Measurements from ENCODE around the gene MARCHF11. TPM values are rescaled to one million over a fixed set of nuclear protein-coding genes. Genes with fewer than 3 reads are reported as not detected.
A peak's percentile ranks its signal among the peaks of the same experiment; 100 is the strongest.

Gene MARCHF11, protein sequence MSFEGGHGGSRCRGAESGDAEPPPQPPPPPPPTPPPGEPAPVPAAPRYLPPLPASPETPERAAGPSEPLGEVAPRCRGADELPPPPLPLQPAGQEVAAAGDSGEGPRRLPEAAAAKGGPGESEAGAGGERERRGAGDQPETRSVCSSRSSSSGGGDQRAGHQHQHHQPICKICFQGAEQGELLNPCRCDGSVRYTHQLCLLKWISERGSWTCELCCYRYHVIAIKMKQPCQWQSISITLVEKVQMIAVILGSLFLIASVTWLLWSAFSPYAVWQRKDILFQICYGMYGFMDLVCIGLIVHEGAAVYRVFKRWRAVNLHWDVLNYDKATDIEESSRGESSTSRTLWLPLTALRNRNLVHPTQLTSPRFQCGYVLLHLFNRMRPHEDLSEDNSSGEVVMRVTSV
- not detected in 2 replicates for total RNA-seq (2014; rRNA removed; shearing (Covaris generic))

DNA sequence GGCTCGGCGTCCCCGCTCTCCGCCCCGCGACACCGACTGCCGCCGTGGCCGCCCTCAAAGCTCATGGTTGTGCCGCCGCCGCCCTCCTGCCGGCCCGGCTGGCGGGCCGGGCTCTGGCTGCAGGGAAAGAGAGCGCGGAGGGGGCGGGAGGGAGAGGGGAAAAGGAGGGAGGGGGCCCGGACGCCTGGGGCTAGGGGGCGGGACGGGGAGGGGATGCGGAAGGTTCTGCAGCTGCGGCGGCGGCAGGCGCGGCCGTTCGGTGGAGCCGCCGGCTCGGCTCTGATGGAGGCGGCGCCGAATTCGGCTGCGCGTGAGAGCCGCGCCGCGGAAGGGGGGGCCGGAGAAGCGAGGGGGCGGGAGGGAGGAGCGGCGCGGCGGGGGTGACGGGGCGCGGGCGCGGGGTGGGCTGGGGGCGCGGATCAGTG is at the start of gene MARCHF11:
MARCHF11 (minus strand) TSS at position 281 of the 425 bp plus-strand sequence; CDS start at position 65, 216 bp downstream.
- no peak for DNase-seq (ENCODE audit: low read depth)

DNA sequence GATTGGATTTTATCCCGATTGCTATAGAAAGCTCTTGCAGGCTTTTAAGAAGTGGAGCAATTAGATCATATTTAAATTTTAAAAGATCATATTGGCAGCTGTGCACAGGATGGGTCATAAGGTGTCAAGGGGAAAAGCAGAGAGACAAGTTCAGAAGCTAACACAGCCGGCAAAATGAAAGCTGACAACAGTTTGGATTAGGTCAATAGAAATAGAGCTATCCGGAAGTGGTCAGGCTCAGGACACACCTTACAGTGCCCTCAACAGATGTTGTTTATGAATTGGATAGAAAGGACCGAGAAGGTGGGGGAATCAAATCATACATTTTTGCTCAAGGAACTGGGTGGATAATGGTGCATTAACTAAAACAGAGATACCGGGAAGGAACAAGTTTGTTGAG is 46.3 kb upstream of the MARCHF11 start:
- no peak for DNase-seq (ENCODE audit: low read depth)

DNA sequence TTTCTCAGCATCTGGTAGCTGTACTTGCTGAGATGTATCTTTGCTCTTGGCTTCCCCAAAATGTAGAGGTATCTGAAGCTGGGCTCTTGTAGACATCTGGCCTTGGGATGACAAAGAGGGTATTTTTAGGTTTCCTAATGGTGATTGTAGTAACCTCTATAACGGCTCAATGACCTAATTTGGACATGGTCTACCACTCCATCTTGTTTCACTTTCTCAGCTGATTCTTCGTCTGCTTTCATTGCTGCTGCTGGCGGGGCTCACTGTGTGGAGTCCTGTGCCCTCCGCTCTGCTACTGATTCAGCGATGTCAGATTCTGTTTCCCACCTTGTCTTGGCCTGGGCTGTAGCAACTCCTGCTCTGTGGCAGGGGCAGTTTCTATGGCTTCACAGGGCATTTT is 12.7 kb upstream of the MARCHF11 start:
- no peak for DNase-seq (ENCODE audit: low read depth)

DNA sequence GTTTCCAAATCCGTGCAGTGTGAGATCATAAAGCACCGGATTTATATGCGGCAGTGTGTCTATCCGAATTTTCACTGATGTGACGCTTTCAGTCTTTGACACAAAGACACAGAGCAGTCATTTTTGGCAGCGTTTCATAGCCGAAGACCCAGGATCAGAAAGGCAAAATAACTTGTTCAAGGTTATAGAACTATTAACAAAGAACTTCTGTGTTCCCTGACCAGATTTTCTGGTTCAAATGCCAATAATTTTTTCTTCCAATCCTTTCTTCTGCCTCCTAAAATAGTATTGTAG is 1.1 kb upstream of the MARCHF11 start:
- no peak for DNase-seq (ENCODE audit: low read depth)

DNA sequence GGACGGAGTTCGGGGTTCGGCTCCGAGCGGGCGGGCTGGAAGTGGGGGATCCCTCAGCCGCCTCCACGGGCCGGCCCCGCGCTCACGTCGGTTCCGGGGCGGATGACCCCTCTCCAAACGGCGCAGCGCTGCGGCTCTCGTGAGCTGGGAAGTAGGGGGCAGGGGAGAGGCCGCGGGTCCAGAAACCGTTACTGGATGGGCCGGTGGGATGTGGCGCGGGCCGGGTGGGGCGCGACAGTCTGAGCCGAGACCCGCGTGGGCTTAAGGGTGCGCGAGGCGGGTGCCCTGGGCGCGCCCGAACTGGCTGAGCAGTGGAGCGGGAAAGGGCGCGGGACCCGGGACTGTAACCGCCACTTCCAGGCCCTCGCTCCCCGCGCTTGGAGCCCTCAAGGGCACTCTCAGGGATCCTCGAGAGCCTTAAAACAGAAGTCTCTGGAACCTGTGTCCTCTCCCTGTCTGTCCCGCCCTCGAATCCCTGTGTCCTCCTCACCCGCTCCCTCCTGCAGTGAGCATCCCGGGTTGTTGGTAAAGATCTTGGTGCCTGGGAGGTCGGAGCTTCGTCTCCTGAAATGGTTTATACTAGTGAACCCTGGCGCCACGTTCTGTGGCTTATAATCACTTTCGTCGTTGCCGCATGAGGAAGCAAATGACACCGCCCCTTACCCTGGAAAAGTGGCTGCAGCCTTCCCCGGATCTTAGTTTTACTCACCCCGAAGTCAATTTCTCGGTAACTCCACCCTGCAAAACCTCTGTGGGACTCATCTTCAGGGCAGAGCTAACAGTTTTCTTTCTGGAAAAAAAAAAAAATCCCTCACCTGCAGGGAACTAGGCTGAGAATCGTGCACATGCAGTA is 571 bp upstream of the MARCHF11 start:
- DNase-seq (ENCODE audit: low read depth) = no peak

DNA sequence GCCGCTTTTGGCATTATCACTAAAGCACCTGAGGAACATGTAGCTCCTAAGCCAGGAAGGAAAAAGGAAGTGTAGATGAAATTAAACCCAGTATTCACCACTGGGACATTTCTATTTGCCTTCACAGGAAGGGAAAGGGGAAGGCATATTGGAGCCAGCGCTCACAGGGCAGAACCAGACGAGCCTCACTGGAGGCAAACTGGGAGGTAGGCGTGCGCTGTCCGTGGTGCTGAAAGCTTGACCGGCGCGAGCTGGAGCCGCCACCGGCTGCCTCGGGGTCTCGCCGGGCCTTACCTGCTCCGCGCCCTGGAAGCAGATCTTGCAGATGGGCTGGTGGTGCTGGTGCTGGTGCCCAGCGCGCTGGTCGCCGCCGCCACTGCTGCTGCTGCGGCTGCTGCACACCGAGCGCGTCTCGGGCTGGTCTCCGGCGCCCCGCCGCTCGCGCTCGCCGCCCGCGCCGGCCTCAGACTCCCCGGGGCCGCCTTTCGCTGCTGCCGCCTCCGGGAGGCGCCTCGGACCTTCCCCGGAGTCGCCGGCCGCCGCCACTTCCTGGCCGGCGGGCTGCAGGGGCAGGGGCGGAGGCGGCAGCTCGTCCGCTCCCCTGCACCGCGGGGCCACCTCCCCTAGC is 732 bp downstream of the MARCHF11 start:
- peak; percentile 50 for DNase-seq (ENCODE audit: low read depth)

DNA sequence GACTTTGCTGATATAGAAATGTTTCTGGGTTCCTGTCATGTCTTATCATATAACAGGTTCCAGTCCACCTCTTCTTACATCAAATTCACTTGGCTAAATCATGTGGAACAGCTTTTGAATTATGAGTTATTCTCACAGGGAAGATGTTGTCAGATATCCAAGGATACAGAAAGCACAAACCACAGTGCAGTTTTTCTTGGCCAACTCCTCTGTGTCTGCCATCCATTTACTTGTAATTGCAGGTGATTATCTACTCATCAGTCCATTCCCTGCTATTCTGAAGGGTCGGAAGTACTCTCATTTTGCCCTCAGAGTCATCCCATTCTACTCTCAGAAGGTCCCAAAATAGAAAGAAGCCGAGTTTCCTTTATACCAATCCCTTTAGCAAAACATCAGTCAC is 10.0 kb downstream of the MARCHF11 start:
- DNase-seq (ENCODE audit: low read depth) = no peak

DNA sequence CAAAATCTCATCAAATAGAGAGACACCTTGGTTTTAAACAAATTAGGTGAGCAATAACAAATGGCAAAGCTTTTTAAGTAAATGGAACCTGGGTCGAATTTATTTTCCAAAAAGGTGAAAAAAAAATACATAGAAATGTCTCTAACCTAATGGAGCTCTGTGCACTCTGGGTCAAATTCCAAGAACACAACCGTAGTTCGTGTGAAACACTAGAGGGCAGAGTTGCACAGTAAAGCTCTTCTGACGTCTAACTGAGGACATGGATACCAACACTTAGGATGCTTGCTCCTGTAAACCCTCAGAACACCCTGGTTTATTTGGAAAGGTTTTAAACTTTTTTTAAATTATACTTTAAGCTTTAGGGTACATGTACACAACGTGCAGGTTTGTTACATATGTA is 18.9 kb downstream of the MARCHF11 start:
- DNase-seq (ENCODE audit: low read depth) = peak; percentile 53

DNA sequence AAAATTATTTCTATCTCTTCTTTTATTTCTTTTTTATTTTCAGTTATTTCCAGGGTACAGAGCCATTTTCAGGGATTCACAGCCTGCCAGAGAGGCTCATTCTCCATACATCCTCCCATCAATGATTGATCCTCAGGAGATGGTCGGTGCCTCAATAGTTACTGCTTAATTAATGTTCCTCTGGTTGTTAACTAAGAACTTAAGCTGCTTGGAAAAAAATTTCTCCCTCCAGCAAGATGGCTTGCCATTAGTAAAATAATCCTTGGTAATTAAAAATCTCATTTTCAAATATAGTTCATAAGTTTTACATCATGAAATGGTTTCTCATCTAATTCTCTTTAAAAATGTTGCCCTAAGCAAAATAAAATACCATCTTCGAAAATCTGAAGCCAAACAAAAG is 20.0 kb downstream of the MARCHF11 start:
- no peak for DNase-seq (ENCODE audit: low read depth)

DNA sequence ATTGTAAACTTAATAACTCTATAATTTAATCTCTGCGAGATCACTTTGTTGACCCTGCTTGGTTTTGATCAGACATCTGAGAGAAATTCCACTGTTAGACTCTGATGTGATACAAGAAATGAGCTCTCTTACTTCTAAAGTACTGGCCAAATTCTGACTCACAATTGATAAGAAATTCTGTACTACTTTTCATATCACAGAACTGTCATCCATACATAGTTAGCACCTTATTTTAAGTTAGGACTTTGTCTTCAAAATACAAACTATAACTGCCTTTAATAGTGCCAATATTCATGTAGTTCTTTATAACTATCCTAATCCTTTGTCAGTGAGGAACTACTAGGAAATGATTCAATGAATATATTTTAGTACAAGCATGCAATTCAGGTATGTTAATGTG is 23.4 kb downstream of the MARCHF11 start:
- DNase-seq (ENCODE audit: low read depth) = no peak

DNA sequence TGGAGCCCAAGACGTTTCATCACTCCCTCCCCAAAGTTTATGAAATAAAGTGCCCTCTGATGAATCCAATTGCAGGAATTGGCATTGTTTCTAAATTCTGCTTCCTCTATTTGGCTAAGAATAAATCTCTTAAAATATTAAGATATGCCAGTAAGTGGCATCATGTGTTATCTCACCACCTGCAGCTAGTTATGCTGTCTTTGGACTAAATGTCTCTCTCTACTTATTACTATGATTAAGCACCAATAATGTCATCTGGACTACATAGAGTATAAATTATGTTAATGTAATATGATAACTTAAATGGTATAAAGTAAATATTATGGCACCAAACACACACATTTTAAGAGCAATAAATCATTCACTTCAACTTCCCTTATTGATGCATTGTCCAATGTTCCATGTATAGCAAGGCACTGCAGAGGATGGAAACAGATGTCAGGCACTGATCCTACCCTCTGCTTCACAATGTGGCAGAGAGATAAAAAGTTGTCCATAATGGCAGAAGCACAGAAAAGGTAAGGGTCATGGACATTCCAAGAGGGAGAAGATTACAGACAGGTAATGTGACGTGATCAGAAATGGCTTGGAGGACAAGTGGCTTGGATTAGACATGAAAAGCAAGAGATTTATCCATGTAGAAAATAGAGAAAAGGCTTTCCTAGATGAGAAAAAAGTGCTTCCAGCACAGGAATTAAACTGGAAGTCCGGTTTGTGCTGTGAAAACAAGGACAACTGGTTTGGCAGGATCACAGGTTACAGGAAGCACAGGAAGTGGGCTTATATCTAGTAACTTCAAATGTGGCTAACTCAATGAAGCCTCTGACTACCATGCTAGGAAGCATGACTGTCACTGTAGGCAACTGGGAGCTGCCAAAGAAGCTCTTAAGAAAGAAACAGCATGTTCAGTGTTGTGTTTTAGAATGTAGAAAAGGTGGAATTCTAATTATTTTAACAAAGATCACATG is 26.7 kb downstream of the MARCHF11 start:
- no peak for DNase-seq (ENCODE audit: low read depth)

DNA sequence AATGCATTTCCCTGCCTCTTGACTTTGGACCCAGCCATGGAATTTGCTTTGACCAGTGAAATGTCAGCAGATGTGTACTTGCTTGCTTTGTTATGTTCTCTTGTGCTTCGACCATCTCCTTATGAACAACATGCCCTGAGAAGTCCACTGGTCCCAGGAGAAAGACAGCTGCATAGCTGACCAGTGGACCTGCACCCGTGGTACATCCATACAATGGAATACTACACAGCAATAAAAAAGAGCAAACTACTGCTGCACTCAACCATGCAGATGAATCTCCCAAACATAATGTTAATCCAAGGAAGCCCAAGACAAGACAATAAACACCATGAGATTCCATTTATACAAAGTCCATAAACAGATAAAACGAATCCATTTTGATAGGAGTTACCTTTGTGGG is 30.0 kb downstream of the MARCHF11 start:
- no peak for DNase-seq (ENCODE audit: low read depth)

DNA sequence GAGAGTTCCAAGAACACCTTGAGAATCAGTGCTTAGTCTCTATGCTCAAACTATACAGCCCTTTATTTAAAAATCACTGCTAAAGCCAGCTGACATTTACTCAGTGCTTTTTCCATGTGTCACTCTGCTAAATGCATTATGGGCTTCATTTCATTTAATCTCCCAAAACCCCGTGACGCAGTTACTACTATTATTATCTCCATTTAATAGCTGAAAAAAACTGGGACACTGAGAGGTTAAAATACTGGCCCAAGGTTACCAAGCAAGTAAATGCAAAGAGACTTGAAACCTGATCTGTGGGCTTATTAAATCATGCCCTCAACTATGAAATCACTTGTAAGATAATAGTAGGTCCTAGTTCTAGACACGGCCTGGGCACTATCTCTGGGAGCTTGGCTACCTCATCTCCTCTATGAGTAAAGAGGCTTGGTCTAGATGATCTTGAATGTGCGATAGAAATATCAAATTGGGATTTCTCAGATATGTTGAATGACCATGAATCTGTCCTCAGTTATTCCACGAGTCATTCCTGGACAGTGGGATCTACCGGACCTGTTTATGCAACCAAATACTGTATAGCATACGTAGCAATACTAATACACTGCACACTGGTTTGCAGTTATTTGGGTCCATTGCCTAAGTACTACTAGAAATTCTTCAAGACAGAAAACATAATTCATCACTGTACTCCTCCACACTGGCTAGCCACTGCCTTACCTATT is 32.3 kb downstream of the MARCHF11 start:
- DNase-seq (ENCODE audit: low read depth) = no peak

DNA sequence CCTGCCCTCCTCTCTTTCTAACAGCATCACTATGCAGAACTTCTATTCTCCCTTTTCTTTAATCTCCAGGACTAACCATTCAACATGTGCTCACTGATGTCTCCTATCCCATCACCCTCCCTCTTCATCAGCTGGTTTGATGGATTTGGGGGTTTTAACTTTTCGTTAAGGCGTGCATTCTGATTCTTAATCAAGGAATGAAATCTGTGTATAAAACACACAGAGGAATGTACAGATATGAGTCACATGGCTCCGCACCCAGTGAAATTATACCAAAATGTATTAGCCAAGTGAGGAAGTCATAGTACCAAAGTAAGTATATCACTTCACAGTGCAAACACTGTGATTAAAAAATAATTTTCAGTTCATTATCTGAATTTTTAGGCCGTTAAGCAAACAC is 35.2 kb downstream of the MARCHF11 start:
- DNase-seq (ENCODE audit: low read depth) = no peak

DNA sequence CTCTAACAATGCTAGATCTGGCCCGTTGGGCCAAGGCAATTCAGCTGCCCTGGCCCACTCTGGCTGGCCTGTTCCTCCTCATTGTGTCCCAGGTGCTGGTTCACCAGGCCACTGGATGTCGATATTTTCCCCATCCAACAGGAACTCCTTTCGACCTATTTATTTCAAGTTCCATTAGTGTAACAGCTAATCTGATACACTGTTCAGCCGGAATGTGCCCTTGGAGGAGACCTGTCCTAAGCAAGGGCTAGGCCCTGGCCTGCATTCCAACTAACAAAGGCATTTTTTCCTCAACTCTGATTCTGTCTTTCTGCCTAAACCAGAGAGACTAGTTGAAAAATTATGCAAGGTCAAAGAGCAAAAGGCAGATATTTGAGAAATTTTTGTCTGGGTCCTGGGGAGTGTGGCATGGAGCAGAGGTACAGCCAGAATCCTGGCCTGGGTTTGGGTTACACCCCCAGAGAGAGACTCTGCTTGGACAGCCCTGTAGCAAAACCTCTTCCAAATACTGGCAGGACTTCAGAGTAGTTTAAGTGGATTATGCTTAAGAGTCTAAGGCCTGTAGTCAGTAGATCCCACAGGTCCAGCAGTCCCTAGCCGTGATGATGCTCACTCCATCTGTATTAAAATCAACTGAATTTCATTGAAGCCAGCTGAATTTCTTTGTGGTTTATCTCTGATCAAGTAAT is 36.1 kb downstream of the MARCHF11 start:
- DNase-seq (ENCODE audit: low read depth) = no peak

DNA sequence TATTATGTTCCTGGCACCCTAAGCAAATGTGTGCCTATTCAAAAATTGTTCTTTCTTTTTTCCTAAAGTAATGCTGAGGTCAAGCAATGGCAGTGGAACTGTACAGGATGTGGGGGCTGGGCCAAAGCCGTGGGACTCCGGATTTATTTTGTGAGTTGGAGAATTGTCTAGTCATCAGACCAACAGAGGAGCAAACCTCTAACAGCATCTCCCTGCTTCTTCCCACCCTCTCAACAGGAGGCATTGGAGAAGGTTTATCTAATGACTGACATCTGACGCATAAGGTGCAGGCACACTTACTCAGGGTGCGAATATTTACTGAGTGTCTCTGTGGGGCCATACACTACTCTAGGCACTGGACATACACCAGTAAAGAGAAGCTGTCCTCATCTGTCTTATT is 38.6 kb downstream of the MARCHF11 start:
- no peak for DNase-seq (ENCODE audit: low read depth)

DNA sequence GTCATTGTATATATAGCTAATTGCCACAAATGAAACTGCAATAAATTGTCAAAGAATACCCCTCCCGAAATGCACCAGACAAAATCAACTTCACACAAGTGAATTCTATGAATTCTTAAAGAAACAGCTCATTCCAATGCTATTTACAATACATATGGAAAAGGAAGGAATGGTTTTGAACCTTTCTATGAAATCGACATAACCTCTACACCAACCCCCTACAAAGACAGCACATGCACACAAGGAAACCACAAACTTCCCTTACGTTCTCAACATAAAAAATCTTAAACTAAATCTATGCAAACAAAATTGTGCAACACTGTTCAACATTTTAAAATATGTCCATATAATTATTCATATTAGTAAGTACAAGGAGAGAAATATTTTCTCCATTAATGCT is 39.2 kb downstream of the MARCHF11 start:
- DNase-seq (ENCODE audit: low read depth) = no peak

DNA sequence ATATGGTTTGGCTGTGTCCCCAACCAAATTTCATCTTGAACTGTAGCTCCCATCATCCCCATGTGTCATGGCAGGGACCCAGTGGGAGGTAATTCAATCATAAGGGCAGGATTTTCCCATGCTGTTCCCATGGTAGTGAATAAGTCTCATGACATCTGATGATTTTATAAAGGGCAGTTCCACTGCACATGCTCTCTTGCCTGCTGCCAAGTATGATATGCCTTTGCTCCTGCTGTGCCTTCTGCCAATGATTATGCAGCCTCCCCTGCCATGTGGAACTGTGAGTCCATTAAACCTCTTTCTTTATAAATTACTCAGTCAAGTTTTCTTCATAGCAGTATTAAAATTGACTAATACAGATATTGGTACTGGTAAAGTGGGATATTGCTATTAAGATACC is 42.4 kb downstream of the MARCHF11 start:
- no peak for DNase-seq (ENCODE audit: low read depth)

DNA sequence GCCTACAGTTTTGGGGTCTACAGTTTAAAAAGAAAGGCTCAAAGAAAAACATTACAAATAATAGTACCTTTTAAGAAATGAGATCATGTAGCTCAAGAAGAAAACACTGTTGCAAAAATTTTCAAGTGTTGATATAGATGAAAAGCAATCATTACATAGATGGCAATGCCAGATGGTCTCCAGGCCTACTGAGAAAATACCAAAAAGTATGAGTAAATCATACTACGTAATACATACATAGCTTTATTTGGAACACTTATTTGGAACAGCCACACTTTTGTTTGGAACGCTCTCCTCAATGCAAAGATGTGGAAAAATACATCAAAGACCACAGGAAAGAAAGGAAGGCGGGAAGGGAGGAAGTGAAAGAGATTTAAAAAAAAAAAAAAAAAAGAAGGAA is 44.1 kb downstream of the MARCHF11 start:
- no peak for DNase-seq (ENCODE audit: low read depth)

DNA sequence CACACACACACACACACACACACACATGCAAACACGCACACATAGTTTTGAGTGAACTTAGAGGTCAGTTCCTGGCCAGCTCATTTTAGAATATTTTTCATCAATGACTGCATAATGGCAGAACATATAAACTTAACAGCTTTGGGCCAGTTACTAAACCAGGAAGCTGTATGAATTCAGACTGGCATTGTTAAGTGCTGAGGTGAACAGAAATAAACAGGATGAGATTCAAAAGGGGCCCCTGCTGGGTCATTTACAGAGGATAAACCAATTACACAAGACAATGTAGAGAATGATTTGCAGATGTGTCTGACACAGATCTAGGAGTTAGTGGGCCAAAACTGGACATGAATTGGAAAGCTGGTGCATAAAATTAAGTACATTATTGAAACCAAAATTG is 44.6 kb downstream of the MARCHF11 start:
- DNase-seq (ENCODE audit: low read depth) = no peak

Data from RPMI7951 (cell line).